Liver (tissue), 9 donors: Measurements from ENCODE around the gene DUS3L. TPM values are rescaled to one million over a fixed set of nuclear protein-coding genes. Genes with fewer than 3 reads are reported as not detected.

Experiments used
- DNase-seq: peaks from one replicate; pipeline ENCODE4 v3.0.0-alpha.2; 2017; ENCODE audit warnings: low spot score
- H3K27ac ChIP-seq, 2 donors: one replicate each; pipeline ENCODE4 v1.7.0; 2013; ENCODE audit warnings: inconsistent platforms in 2 of 2, low read length in 2 of 2, control low read depth in 1 of 2, low read depth in 1 of 2, mild to moderate bottlenecking in 1 of 2
- H3K27me3 ChIP-seq, 4 donors: one replicate each; pipeline versions ENCODE4 v1.6.1 to v1.7.0; 2013; ENCODE audit warnings: low read length in 3 of 4, inconsistent platforms in 1 of 4, mild to moderate bottlenecking in 1 of 4, moderate library complexity in 1 of 4; ENCODE audit not compliant: control insufficient read depth in 4 of 4, insufficient read depth in 4 of 4
- H3K36me3 ChIP-seq, 4 donors: one replicate each; pipeline versions ENCODE4 v1.6.1 to v1.7.0; 2013; ENCODE audit warnings: low read length in 3 of 4, mild to moderate bottlenecking in 3 of 4, low read depth in 1 of 4, moderate library complexity in 1 of 4; ENCODE audit not compliant: control insufficient read depth in 4 of 4, insufficient read depth in 3 of 4
- H3K4me1 ChIP-seq, 4 donors: one replicate each; pipeline versions ENCODE4 v1.6.1 to v1.7.0; 2013; ENCODE audit warnings: low read length in 3 of 4, mild to moderate bottlenecking in 3 of 4, moderate library complexity in 1 of 4; ENCODE audit not compliant: control insufficient read depth in 4 of 4, insufficient read depth in 4 of 4
- H3K4me3 ChIP-seq, 3 donors: one replicate each; pipeline versions ENCODE4 v1.6.1 to v1.7.0; 2013; ENCODE audit warnings: low read length in 3 of 3, control low read depth in 1 of 3, low read depth in 1 of 3, mild to moderate bottlenecking in 1 of 3
- H3K9ac ChIP-seq, 2 donors: one replicate each; pipeline ENCODE4 v1.7.0; 2013; ENCODE audit warnings: low read length in 2 of 2, mild to moderate bottlenecking in 2 of 2, moderate library complexity in 2 of 2, control low read depth in 1 of 2, low read depth in 1 of 2
- H3K9me3 ChIP-seq, 4 donors: one replicate each; pipeline versions ENCODE4 v1.6.1 to v1.7.0; 2013; ENCODE audit warnings: low read length in 3 of 4; ENCODE audit not compliant: control insufficient read depth in 4 of 4
- EGR1 ChIP-seq, 2 donors: IDR thresholded peaks; 2 replicates each; pipeline ENCODE4 v1.6.1; 2016 to 2018; ENCODE audit warnings: antibody characterized with exemption in 2 of 2, low read depth in 2 of 2
- FOXA1 ChIP-seq: IDR thresholded peaks from 2 replicates; pipeline ENCODE4 v1.6.1; 2016; ENCODE audit warnings: antibody characterized with exemption
- FOXA2 ChIP-seq: IDR thresholded peaks from 2 replicates; pipeline ENCODE4 v1.6.1; 2016; ENCODE audit warnings: antibody characterized with exemption
- GABPA ChIP-seq, 2 donors: IDR thresholded peaks in 1 of 2; conservative IDR thresholded peaks in 1 of 2; 2 replicates each; pipeline ENCODE4 v1.6.1; 2016; ENCODE audit warnings: antibody characterized with exemption in 2 of 2, mild to moderate bottlenecking in 1 of 2, moderate library complexity in 1 of 2
- HNF4A ChIP-seq, 2 donors: conservative IDR thresholded peaks; 2 replicates each; pipeline ENCODE4 v1.6.1; 2016; ENCODE audit warnings: antibody characterized with exemption in 2 of 2, mild to moderate bottlenecking in 2 of 2
- HNF4G ChIP-seq: IDR thresholded peaks from 2 replicates; pipeline ENCODE4 v1.6.1; 2016; ENCODE audit warnings: antibody characterized with exemption
- JUND ChIP-seq, 2 donors: IDR thresholded peaks; 2 replicates each; pipeline ENCODE4 v1.6.1; 2016; ENCODE audit warnings: antibody characterized with exemption in 2 of 2
- NR2F2 ChIP-seq: IDR thresholded peaks from 2 replicates; pipeline ENCODE4 v1.6.1; 2016; ENCODE audit warnings: antibody characterized with exemption
- RAD21 ChIP-seq, 2 donors: IDR thresholded peaks; 2 replicates each; pipeline ENCODE4 v1.6.1; 2016; ENCODE audit warnings: antibody characterized with exemption in 2 of 2, mild to moderate bottlenecking in 2 of 2
- RXRA ChIP-seq, 2 donors: IDR thresholded peaks; 2 replicates each; pipeline ENCODE4 v1.6.1; 2017 to 2018; ENCODE audit warnings: antibody characterized with exemption in 2 of 2, mild to moderate bottlenecking in 1 of 2
- SP1 ChIP-seq: IDR thresholded peaks from 2 replicates; pipeline ENCODE4 v1.6.1; 2018; ENCODE audit warnings: antibody characterized with exemption, mild to moderate bottlenecking
- YY1 ChIP-seq: IDR thresholded peaks from 2 replicates; pipeline ENCODE4 v1.6.1; 2016; ENCODE audit warnings: antibody characterized with exemption, mild to moderate bottlenecking
- WGBS: extraction: QIAGEN DNeasy Blood & Tissue Kit; methylation state at CpG from one replicate; pipeline ENCODE4 v1.1.7; 2013; 5-methylcytosine and 5-hydroxymethylcytosine counted together
- polyA plus RNA-seq, 2 donors: library from polyadenylated mRNA; stranded (reverse) in 1 of 2; unstranded in 1 of 2; fragments of 200-250 nt in 1 of 2; fragments of >200 nt in 1 of 2; fragmentation: Nextera tagmentation in 1 of 2; extraction: Ambion mirVana in 1 of 2; gene quantifications; one replicate each; pipeline versions ENCODE4 v1.2.1 to v1.2.3, GENCODE V29; 2013 to 2015
- total RNA-seq, 2 donors: library from RNA; depleted of rRNA; stranded (reverse); fragments of >200 nt; gene quantifications; one replicate each; pipeline ENCODE4 v1.2.3, GENCODE V29; 2014
- TF ChIP-seq, protein P1 (sequence below): IDR thresholded peaks from 2 replicates; pipeline ENCODE4 v1.6.1; 2016; ENCODE audit warnings: antibody characterized with exemption
- TF ChIP-seq, protein P2 (sequence below): fragments of 150-350 bp; IDR thresholded peaks from 2 replicates; pipeline ENCODE4 v1.5.1; 2017; ENCODE audit warnings: improper control_type of control experiment, low read depth, low read length; ENCODE audit not compliant: missing input control
- TF ChIP-seq, protein P3 (sequence below): IDR thresholded peaks from 2 replicates; pipeline ENCODE4 v1.6.1; 2016; ENCODE audit warnings: antibody characterized with exemption
- TF ChIP-seq, protein P4 (sequence below): IDR thresholded peaks from 2 replicates; pipeline ENCODE4 v1.6.1; 2016; ENCODE audit warnings: antibody characterized with exemption, mild to moderate bottlenecking
- TF ChIP-seq, protein P5 (sequence below): IDR thresholded peaks from 2 replicates; pipeline ENCODE4 v1.6.1; 2016; ENCODE audit warnings: antibody characterized with exemption
- donor health status: healthy.
- donor health status: healthy.
- donor health status: healthy.
- donor health status: healthy.
- donor health status: healthy.

DUS3L gene
- total and polyA plus RNA-seq, 4 donors, result 12.2 to 19.0 (median 16.9) TPM

DNA sequence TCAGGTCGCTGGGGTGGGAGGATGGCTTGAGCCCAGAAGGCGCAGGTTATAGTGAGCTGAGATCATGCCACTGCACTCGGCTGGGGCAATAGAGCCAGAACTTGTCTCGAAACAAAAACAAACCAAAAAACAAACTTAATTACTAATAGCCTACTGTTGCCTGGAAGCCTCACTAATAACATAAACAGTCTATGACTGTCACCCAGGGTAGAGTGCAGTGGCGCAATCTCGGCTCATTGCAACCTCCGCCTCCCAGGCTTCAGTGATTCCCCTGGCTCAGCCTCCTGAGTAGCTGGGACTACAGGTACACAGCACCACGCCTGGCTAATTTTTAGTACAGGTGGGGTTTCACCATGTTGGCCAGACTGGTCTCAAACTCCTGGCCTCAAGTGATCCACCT lies 52.5 kb downstream of the DUS3L start:
- TF ChIP-seq YY1 (no peak), RXRA (IDR thresholded peaks at IDR 0.05) (no peak), HNF4G (no peak), FOXA2 (no peak), FOXA1 (no peak), EGR1 (IDR thresholded peaks at IDR 0.05; ENCODE audit: low read depth in 2 of 2) (no peak), HNF4A (conservative IDR thresholded peaks at IDR 0.05) (no peak), NR2F2 (no peak), RAD21 (IDR thresholded peaks at IDR 0.05) (no peak), JUND (IDR thresholded peaks at IDR 0.05) (no peak), GABPA (IDR thresholded peaks at IDR 0.05 in 1 of 2, conservative IDR thresholded peaks at IDR 0.05 in 1 of 2) (no peak), SP1 (no peak)
- TF ChIP-seq, protein P1, sequence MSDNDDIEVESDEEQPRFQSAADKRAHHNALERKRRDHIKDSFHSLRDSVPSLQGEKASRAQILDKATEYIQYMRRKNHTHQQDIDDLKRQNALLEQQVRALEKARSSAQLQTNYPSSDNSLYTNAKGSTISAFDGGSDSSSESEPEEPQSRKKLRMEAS, result no peak
- TF ChIP-seq, protein P2, sequence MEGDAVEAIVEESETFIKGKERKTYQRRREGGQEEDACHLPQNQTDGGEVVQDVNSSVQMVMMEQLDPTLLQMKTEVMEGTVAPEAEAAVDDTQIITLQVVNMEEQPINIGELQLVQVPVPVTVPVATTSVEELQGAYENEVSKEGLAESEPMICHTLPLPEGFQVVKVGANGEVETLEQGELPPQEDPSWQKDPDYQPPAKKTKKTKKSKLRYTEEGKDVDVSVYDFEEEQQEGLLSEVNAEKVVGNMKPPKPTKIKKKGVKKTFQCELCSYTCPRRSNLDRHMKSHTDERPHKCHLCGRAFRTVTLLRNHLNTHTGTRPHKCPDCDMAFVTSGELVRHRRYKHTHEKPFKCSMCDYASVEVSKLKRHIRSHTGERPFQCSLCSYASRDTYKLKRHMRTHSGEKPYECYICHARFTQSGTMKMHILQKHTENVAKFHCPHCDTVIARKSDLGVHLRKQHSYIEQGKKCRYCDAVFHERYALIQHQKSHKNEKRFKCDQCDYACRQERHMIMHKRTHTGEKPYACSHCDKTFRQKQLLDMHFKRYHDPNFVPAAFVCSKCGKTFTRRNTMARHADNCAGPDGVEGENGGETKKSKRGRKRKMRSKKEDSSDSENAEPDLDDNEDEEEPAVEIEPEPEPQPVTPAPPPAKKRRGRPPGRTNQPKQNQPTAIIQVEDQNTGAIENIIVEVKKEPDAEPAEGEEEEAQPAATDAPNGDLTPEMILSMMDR, result no peak
- TF ChIP-seq, protein P3, sequence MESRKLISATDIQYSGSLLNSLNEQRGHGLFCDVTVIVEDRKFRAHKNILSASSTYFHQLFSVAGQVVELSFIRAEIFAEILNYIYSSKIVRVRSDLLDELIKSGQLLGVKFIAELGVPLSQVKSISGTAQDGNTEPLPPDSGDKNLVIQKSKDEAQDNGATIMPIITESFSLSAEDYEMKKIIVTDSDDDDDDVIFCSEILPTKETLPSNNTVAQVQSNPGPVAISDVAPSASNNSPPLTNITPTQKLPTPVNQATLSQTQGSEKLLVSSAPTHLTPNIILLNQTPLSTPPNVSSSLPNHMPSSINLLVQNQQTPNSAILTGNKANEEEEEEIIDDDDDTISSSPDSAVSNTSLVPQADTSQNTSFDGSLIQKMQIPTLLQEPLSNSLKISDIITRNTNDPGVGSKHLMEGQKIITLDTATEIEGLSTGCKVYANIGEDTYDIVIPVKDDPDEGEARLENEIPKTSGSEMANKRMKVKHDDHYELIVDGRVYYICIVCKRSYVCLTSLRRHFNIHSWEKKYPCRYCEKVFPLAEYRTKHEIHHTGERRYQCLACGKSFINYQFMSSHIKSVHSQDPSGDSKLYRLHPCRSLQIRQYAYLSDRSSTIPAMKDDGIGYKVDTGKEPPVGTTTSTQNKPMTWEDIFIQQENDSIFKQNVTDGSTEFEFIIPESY, result no peak
- TF ChIP-seq, protein P4, sequence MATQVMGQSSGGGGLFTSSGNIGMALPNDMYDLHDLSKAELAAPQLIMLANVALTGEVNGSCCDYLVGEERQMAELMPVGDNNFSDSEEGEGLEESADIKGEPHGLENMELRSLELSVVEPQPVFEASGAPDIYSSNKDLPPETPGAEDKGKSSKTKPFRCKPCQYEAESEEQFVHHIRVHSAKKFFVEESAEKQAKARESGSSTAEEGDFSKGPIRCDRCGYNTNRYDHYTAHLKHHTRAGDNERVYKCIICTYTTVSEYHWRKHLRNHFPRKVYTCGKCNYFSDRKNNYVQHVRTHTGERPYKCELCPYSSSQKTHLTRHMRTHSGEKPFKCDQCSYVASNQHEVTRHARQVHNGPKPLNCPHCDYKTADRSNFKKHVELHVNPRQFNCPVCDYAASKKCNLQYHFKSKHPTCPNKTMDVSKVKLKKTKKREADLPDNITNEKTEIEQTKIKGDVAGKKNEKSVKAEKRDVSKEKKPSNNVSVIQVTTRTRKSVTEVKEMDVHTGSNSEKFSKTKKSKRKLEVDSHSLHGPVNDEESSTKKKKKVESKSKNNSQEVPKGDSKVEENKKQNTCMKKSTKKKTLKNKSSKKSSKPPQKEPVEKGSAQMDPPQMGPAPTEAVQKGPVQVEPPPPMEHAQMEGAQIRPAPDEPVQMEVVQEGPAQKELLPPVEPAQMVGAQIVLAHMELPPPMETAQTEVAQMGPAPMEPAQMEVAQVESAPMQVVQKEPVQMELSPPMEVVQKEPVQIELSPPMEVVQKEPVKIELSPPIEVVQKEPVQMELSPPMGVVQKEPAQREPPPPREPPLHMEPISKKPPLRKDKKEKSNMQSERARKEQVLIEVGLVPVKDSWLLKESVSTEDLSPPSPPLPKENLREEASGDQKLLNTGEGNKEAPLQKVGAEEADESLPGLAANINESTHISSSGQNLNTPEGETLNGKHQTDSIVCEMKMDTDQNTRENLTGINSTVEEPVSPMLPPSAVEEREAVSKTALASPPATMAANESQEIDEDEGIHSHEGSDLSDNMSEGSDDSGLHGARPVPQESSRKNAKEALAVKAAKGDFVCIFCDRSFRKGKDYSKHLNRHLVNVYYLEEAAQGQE, result no peak
- TF ChIP-seq, protein P5, sequence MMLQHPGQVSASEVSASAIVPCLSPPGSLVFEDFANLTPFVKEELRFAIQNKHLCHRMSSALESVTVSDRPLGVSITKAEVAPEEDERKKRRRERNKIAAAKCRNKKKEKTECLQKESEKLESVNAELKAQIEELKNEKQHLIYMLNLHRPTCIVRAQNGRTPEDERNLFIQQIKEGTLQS, result no peak
- DNase-seq, result no peak
- 76% methylated on average over 8 of the region's 8 CpGs for WGBS
- no peaks in the 10 kb centered on the region for H3K9me3 ChIP-seq
- no peak overlapping the region for H3K4me3 ChIP-seq
- no peaks in the 10 kb centered on the region for H3K4me1 ChIP-seq
- H3K27me3 ChIP-seq, result no peaks in the 10 kb centered on the region
- H3K9ac ChIP-seq, result no peak overlapping the region
- H3K27ac ChIP-seq, result no peak overlapping the region
- H3K36me3 ChIP-seq, result no peaks in the 10 kb centered on the region

Other genes starting within 250 kb of the DUS3L start
- under 1 TPM in 1 of 2 donors, not detected in 1; 0.05 TPM for gene TINCR, start 223.2 kb downstream of the DUS3L start, total RNA-seq
- under 1 TPM in 1 of 2 donors, not detected in 1; 0.08 TPM for gene TINCR, start 223.2 kb downstream of the DUS3L start, polyA plus RNA-seq
- gene SAFB2, start 168.4 kb downstream of the DUS3L start, total RNA-seq, result 10 to 100 TPM; 25.8 to 57.8 TPM
- 10 to 100 TPM; 18.7 to 31.2 TPM for gene SAFB2, start 168.4 kb downstream of the DUS3L start, polyA plus RNA-seq
- 10 to 100 TPM; 52.1 to 65.0 TPM for gene SAFB, start 168.1 kb downstream of the DUS3L start, total RNA-seq
- gene SAFB, start 168.1 kb downstream of the DUS3L start, polyA plus RNA-seq, result 10 to 100 TPM; 16.5 to 24.8 TPM
- gene MICOS13, start 110.6 kb downstream of the DUS3L start, total RNA-seq, result 10 to 100 TPM; 11.5 to 19.0 TPM
- gene MICOS13, start 110.6 kb downstream of the DUS3L start, polyA plus RNA-seq, result 10 to 100 TPM; 42.7 to 84.0 TPM
- 1 to 10 TPM; 1.3 to 1.4 TPM for gene HSD11B1L, start 110.1 kb downstream of the DUS3L start, total RNA-seq
- 1 to 10 TPM; 2.4 to 2.5 TPM for gene HSD11B1L, start 110.1 kb downstream of the DUS3L start, polyA plus RNA-seq
- 100 to 1,000 TPM in 1 of 2 donors, 10 to 100 TPM in 1; 47.2 to 251 TPM for gene RPL36, start 100.9 kb downstream of the DUS3L start, total RNA-seq
- gene RPL36, start 100.9 kb downstream of the DUS3L start, polyA plus RNA-seq, result 100 to 1,000 TPM; 390 to 556 TPM
- 10 to 100 TPM; 32.3 to 68.9 TPM for gene LONP1, start 71.0 kb downstream of the DUS3L start, total RNA-seq
- 10 to 100 TPM; 46.1 to 83.9 TPM for gene LONP1, start 71.0 kb downstream of the DUS3L start, polyA plus RNA-seq
- not detected for gene CATSPERD, start 70.5 kb downstream of the DUS3L start, total RNA-seq
- gene CATSPERD, start 70.5 kb downstream of the DUS3L start, polyA plus RNA-seq, result not detected
- gene PRR22, start 6.4 kb downstream of the DUS3L start, total RNA-seq, result under 1 TPM; 0.42 to 0.84 TPM
- 1 to 10 TPM in 1 of 2 donors, under 1 TPM in 1; 0.40 to 1.6 TPM for gene PRR22, start 6.4 kb downstream of the DUS3L start, polyA plus RNA-seq
- gene NRTN, start 13.9 kb upstream of the DUS3L start, total RNA-seq, result 1 to 10 TPM; 3.3 to 3.7 TPM
- gene NRTN, start 13.9 kb upstream of the DUS3L start, polyA plus RNA-seq, result 1 to 10 TPM; 1.3 to 5.3 TPM
- 1 to 10 TPM; 2.6 to 8.4 TPM for gene FUT6, start 48.5 kb upstream of the DUS3L start, total RNA-seq
- 10 to 100 TPM in 1 of 2 donors, 1 to 10 TPM in 1; 6.2 to 14.0 TPM for gene FUT6, start 48.5 kb upstream of the DUS3L start, polyA plus RNA-seq
- under 1 TPM in 1 of 2 donors, not detected in 1; 0.25 TPM for gene FUT3, start 60.3 kb upstream of the DUS3L start, total RNA-seq
- gene FUT3, start 60.3 kb upstream of the DUS3L start, polyA plus RNA-seq, result under 1 TPM; 0.27 to 0.47 TPM
- gene FUT5, start 79.4 kb upstream of the DUS3L start, total RNA-seq, result under 1 TPM; 0.05 to 0.17 TPM
- under 1 TPM in 1 of 2 donors, not detected in 1; 0.02 TPM for gene FUT5, start 79.4 kb upstream of the DUS3L start, polyA plus RNA-seq
- gene NDUFA11, start 112.6 kb upstream of the DUS3L start, total RNA-seq, result 100 to 1,000 TPM; 127 to 134 TPM
- 100 to 1,000 TPM; 319 to 394 TPM for gene NDUFA11, start 112.6 kb upstream of the DUS3L start, polyA plus RNA-seq
- gene VMAC, start 113.7 kb upstream of the DUS3L start, total RNA-seq, result 1 to 10 TPM; 3.6 to 7.7 TPM
- gene VMAC, start 113.7 kb upstream of the DUS3L start, polyA plus RNA-seq, result 1 to 10 TPM; 1.2 to 1.6 TPM
- gene CAPS, start 123.1 kb upstream of the DUS3L start, total RNA-seq, result 1 to 10 TPM; 2.1 to 4.2 TPM
- gene CAPS, start 123.1 kb upstream of the DUS3L start, polyA plus RNA-seq, result 10 to 100 TPM in 1 of 2 donors, 1 to 10 TPM in 1; 2.8 to 11.4 TPM
- gene RANBP3, start 187.0 kb upstream of the DUS3L start, total RNA-seq, result 10 to 100 TPM; 20.2 to 23.3 TPM
- gene RANBP3, start 187.0 kb upstream of the DUS3L start, polyA plus RNA-seq, result 10 to 100 TPM in 1 of 2 donors, 1 to 10 TPM in 1; 10.0 to 21.2 TPM